ENCODE results near the gene C22orf39.

GRCh38 chr22:19398652-19399051 is 48.9 kb downstream of the C22orf39 start:
- TF ChIP-seq EZH2 (IDR thresholded peaks at IDR 0.05; ENCODE audit: borderline replicate concordance, insufficient read depth, low read depth, low read length, poor library complexity, severe bottlenecking) (no peak), CTCF (IDR thresholded peaks at IDR 0.05) (no peak)

All from B cell (primary cell).